Endothelial cell of umbilical vein (primary cell): ENCODE results near the gene CDT1. TPM values are rescaled to one million over a fixed set of nuclear protein-coding genes. Genes with fewer than 3 reads are reported as not detected.

Experiments
- BruUV-seq: library from RNA; stranded (reverse); fragments of 400-500 nt; replicated peaks from 2 replicates; lab custom pipeline; 2021; lab: Mats Ljungman, UMichigan
- CTCF ChIA-PET: fragments of 300-600, 350-600 bp; sonication (Branson Sonifier 250); formaldehyde crosslinking; loops from one replicate; lab custom pipeline; 2021; ENCODE audit warnings: antibody characterized with exemption, inconsistent platforms; lab: Charles Lee
- POLR2A ChIA-PET: fragments of 300-600, 350-600 bp; sonication (Branson Sonifier 250); formaldehyde crosslinking; loops from one replicate; lab custom pipeline; 2021; ENCODE audit warnings: antibody characterized with exemption, inconsistent platforms; lab: Charles Lee
- DNase-seq: peaks from one replicate; pipeline ENCODE4 v3.0.0-alpha.2; 2011; ENCODE audit warnings: low read depth, low spot score
- FAIRE-seq: peaks from 2 replicates; lab custom pipeline; 2011; peaks lifted over from hg19 to GRCh38; lab: Jason Lieb, UNC
- H2AFZ ChIP-seq: 2 replicates; pipeline ENCODE4 v1.6.0; 2012; ENCODE audit warnings: low read depth, low read length, control low read depth, inconsistent platforms
- H3K27ac ChIP-seq: 2 replicates; pipeline ENCODE4 v1.5.1; 2011; ENCODE audit warnings: low read depth, mild to moderate bottlenecking, control low read depth, low read length, moderate library complexity; ENCODE audit not compliant: insufficient read depth
- H3K27me3 ChIP-seq, 2 experiments: 2 replicates each; pipeline versions ENCODE4 v1.6.0 to v1.6.1; 2011; ENCODE audit warnings: low read length in 2 of 2, mixed read lengths in 1 of 2; ENCODE audit not compliant: control insufficient read depth in 2 of 2, insufficient read depth in 2 of 2
- H3K36me3 ChIP-seq, 2 experiments: 2 replicates in 1 of 2; 3 replicates in 1 of 2; pipeline ENCODE4 v1.5.1; 2011; ENCODE audit warnings: low read length in 2 of 2, mild to moderate bottlenecking in 1 of 2, moderate library complexity in 1 of 2; ENCODE audit not compliant: control insufficient read depth in 2 of 2, insufficient read depth in 2 of 2; ENCODE audit errors: extremely low read depth in 1 of 2
- H3K4me1 ChIP-seq: 3 replicates; pipeline ENCODE4 v1.5.1; 2011; ENCODE audit warnings: mild to moderate bottlenecking, low read length; ENCODE audit not compliant: control insufficient read depth, insufficient read depth; ENCODE audit errors: extremely low read depth
- H3K4me2 ChIP-seq: 2 replicates; pipeline ENCODE4 v1.6.1; 2011; ENCODE audit warnings: low read length, control low read depth, mixed read lengths; ENCODE audit not compliant: insufficient read depth
- H3K4me3 ChIP-seq, 3 experiments: fragments of 200-600 bp in 1 of 3; sonication (generic), shearing (Covaris generic) in 1 of 3; replicated peaks in 1 of 3; 2 replicates each; pipeline ENCODE4 v1.5.1; 2011 to 2016; ENCODE audit warnings: control low read depth in 3 of 3, low read length in 3 of 3, mild to moderate bottlenecking in 2 of 3, inconsistent platforms in 1 of 3, low read depth in 1 of 3, moderate library complexity in 1 of 3; ENCODE audit not compliant: insufficient read depth in 1 of 3
- H3K79me2 ChIP-seq: 2 replicates; pipeline ENCODE4 v1.6.0; 2012; ENCODE audit warnings: low read length, inconsistent platforms; ENCODE audit not compliant: control insufficient read depth, insufficient read depth
- H3K9ac ChIP-seq: replicated peaks from 2 replicates; pipeline ENCODE3; 2011; ENCODE audit warnings: low read length, control low read depth; ENCODE audit not compliant: insufficient read depth; ENCODE audit errors: extremely low read depth
- H3K9me1 ChIP-seq: replicated peaks from 3 replicates; pipeline ENCODE4 v1.6.0; 2011; ENCODE audit warnings: mild to moderate bottlenecking, low read length; ENCODE audit not compliant: control insufficient read depth, insufficient read depth; ENCODE audit errors: extremely low read depth
- H3K9me3 ChIP-seq: replicated peaks from 2 replicates; pipeline ENCODE4 v1.5.1; 2012; ENCODE audit warnings: low read length, inconsistent platforms; ENCODE audit not compliant: control insufficient read depth, insufficient read depth
- H4K20me1 ChIP-seq: replicated peaks from 2 replicates; pipeline ENCODE3; 2011; ENCODE audit warnings: mild to moderate bottlenecking, low read length; ENCODE audit not compliant: control insufficient read depth, insufficient read depth; ENCODE audit errors: extremely low read depth
- CTCF ChIP-seq, 2 donors: IDR thresholded peaks; 1 replicate in 1 of 2; 2 replicates in 1 of 2; pipeline ENCODE4 v1.5.1; 2011; ENCODE audit warnings: low read length in 2 of 2, mild to moderate bottlenecking in 2 of 2, moderate library complexity in 2 of 2, control low read depth in 1 of 2, inconsistent platforms in 1 of 2, low read depth in 1 of 2; ENCODE audit not compliant: insufficient read depth in 1 of 2; ENCODE audit errors: extremely low read depth in 1 of 2
- EZH2 ChIP-seq: IDR thresholded peaks from 2 replicates; pipeline ENCODE4 v1.6.1; 2012; ENCODE audit warnings: borderline replicate concordance, low read depth, mild to moderate bottlenecking, moderate library complexity, low read length, inconsistent platforms; ENCODE audit not compliant: severe bottlenecking
- FOS ChIP-seq: IDR thresholded peaks from 2 replicates; pipeline ENCODE4 v1.6.1; 2011; ENCODE audit warnings: mild to moderate bottlenecking, low read length, moderate library complexity, borderline replicate concordance; ENCODE audit not compliant: insufficient read depth
- GATA2 ChIP-seq: IDR thresholded peaks from 2 replicates; pipeline ENCODE4 v1.7.0; 2011; ENCODE audit warnings: low read depth, mild to moderate bottlenecking, moderate library complexity, mixed read lengths, low read length; ENCODE audit not compliant: insufficient read length, insufficient read depth
- JUN ChIP-seq: IDR thresholded peaks from 2 replicates; pipeline ENCODE4 v1.6.1; 2011; ENCODE audit warnings: borderline replicate concordance, low read depth; ENCODE audit not compliant: insufficient read length, insufficient read depth
- MAX ChIP-seq: IDR thresholded peaks from 2 replicates; pipeline ENCODE4 v1.6.1; 2011; ENCODE audit not compliant: insufficient read depth, insufficient read length
- MYC ChIP-seq: IDR thresholded peaks from one replicate; pipeline ENCODE4 v1.6.1; 2011; ENCODE audit warnings: mild to moderate bottlenecking, low read depth, low read length
- POLR2A ChIP-seq: IDR thresholded peaks from 2 replicates; pipeline ENCODE4 v1.6.1; 2012; ENCODE audit warnings: low read depth, mild to moderate bottlenecking, control low read depth, low read length
- POLR2AphosphoS5 ChIP-seq: IDR thresholded peaks from 2 replicates; pipeline ENCODE4 v1.6.1; 2012; ENCODE audit warnings: low read depth, mild to moderate bottlenecking, control low read depth, low read length, moderate library complexity; ENCODE audit not compliant: insufficient read depth
- dilution Hi-C: fragments of 300-500 bp; cut with MboI; formaldehyde crosslinking; loops from one replicate; pipeline ENCODE4 v1.15.0; 2019; ENCODE audit warnings: low sequenced_read_pairs; ENCODE audit not compliant: extremely low pct_ligation_motif_present
- intact Hi-C: fragments of 100-400 bp; cut with micrococcal nuclease; formaldehyde crosslinking; loops from one replicate; pipeline ENCODE4 v1.10.0; 2022
- polyA plus RNA-seq, 4 experiments: library from polyadenylated mRNA; depleted of rRNA in 3 of 4; stranded (reverse) in 3 of 4; unstranded in 1 of 4; fragments of >200 nt; gene quantifications; 2 replicates each; pipeline versions ENCODE4 v1.2.1 to v1.2.3, GENCODE V29; 2011 to 2012; ENCODE audit warnings: missing spikeins in 1 of 4
- total RNA-seq: library from RNA; stranded (reverse); gene quantifications from 2 replicates; pipeline ENCODE4 v1.2.3, GENCODE V29; 2021

The CDT1 gene
- total and polyA plus RNA-seq, 2 donors (not counting 3 experiments of a cell fraction or from before 2014, with no cell fraction given) = 15.6 to 30.6 TPM

GRCh38 chr16:88842308-88842756 is 38.7 kb downstream of the CDT1 start:
- no peak for TF ChIP-seq POLR2AphosphoS5
- no peak for TF ChIP-seq MYC
- TF ChIP-seq GATA2 = no peak
- no peak for TF ChIP-seq CTCF (IDR thresholded peaks at IDR 0.05; ENCODE audit: extremely low read depth in 1 of 2, insufficient read depth in 1 of 2, low read depth in 1 of 2, low read length in 2 of 2)
- no peak for TF ChIP-seq FOS
- no peak for TF ChIP-seq JUN
- TF ChIP-seq POLR2A = no peak
- TF ChIP-seq EZH2 = no peak
- TF ChIP-seq MAX = no peak
- no peaks in the 10 kb centered on the region for H3K27me3 ChIP-seq
- no peak overlapping the region for H2AFZ ChIP-seq
- H3K9ac ChIP-seq = no peak overlapping the region
- no peaks in the 10 kb centered on the region for H3K9me3 ChIP-seq
- H3K4me3 ChIP-seq = no peak overlapping the region
- POLR2A ChIA-PET = no interaction called here
- BruUV-seq = no TSS peak
- H3K36me3 ChIP-seq = peaks cover 0 to 10% of the 10 kb centered on the region in 2 experiments
- no peak overlapping the region for H3K27ac ChIP-seq
- no peak for DNase-seq
- H3K4me2 ChIP-seq = no peak overlapping the region
- H3K9me1 ChIP-seq = no peaks in the 10 kb centered on the region
- intact Hi-C loops (no loop called here), dilution Hi-C loops (no loop called here)
- no peaks in the 10 kb centered on the region for H3K79me2 ChIP-seq
- FAIRE-seq = no peak
- CTCF ChIA-PET = no interaction called here
- H4K20me1 ChIP-seq = no peaks in the 10 kb centered on the region
- H3K4me1 ChIP-seq = no peaks in the 10 kb centered on the region
